ENCODE data around the gene GTPBP1. TPM values are rescaled to one million over a fixed set of nuclear protein-coding genes. Genes with fewer than 3 reads are reported as not detected.

Gene GTPBP1
- total and polyA plus RNA-seq, 2 of the 13 experiments (the other 11 are each of a cell fraction or from before 2014, with no cell fraction given) = 22.3 to 27.0 TPM

- TF ChIP-seq TSC22D2 (CRISPR knock-in tag; IDR thresholded peaks at IDR 0.05; ENCODE audit: borderline replicate concordance) (no peak), ZNF224 (CRISPR knock-in tag; IDR thresholded peaks at IDR 0.05) (no peak), ZNF570 (CRISPR knock-in tag; IDR thresholded peaks at IDR 0.05; ENCODE audit: borderline replicate concordance) (no peak), ZBTB26 (CRISPR knock-in tag; IDR thresholded peaks at IDR 0.05; ENCODE audit: borderline replicate concordance) (0 out of 2 replicates have a peak, but pooled peaks have one; percentile 4), IRF9 (CRISPR knock-in tag; IDR thresholded peaks at IDR 0.05; ENCODE audit: borderline replicate concordance) (0 out of 2 replicates have a peak, but pooled peaks have one; percentile 66), NFIC (IDR thresholded peaks at IDR 0.05; ENCODE audit: low read length) (no peak), GABPB1 (CRISPR knock-in tag; IDR thresholded peaks at IDR 0.05) (peak; percentile 38; the same call in 1 of the 2 replicates), E2F1 (CRISPR knock-in tag; IDR thresholded peaks at IDR 0.05) (peak; percentile 94), PITX1 (CRISPR knock-in tag; IDR thresholded peaks at IDR 0.05) (0 out of 2 replicates have a peak, but pooled peaks have one; percentile 62), RBM39 (IDR thresholded peaks at IDR 0.05; ENCODE audit: low read depth, low read length, poor library complexity, severe bottlenecking) (no peak), KLF12 (CRISPR knock-in tag; IDR thresholded peaks at IDR 0.05; ENCODE audit: borderline replicate concordance) (0 out of 2 replicates have a peak, but pooled peaks have one; percentile 9), USF2 (IDR thresholded peaks at IDR 0.05; ENCODE audit: low read depth, low read length) (peak; percentile 53), USF2 (CRISPR knock-in tag; IDR thresholded peaks at IDR 0.05; ENCODE audit: borderline replicate concordance) (peak; percentile 71), E2F2 (CRISPR knock-in tag; IDR thresholded peaks at IDR 0.05; ENCODE audit: borderline replicate concordance) (no peak), ARID3A (IDR thresholded peaks at IDR 0.05; ENCODE audit: low read depth, low read length) (peak; percentile 33; the same call in 1 of the 2 replicates), CEBPG (CRISPR knock-in tag; IDR thresholded peaks at IDR 0.05) (0 out of 2 replicates have a peak, but pooled peaks have one; percentile 6), CENPX (CRISPR knock-in tag; IDR thresholded peaks at IDR 0.05) (no peak)
Measured at GRCh38 chr22:38705235-38706100, at the start of gene GTPBP1 (continued).
